GM23338 (cell line): ENCODE measurements around the gene APOLD1. TPM values are rescaled to one million over a fixed set of nuclear protein-coding genes. Genes with fewer than 3 reads are reported as not detected.

Experiments used
- ATAC-seq: fragments of 200-7000 bp; cut with Tn5 transposase; 3 replicates; pipeline ENCODE4 v1.9.1; 2020
- DNase-seq: peaks from one replicate; pipeline ENCODE4 v3.0.0-alpha.2; 2015; ENCODE audit warnings: low spot score
- H2AFZ ChIP-seq: fragments of 200-600 bp; sonication (generic); 2 replicates; pipeline ENCODE4 v1.8.0; 2016; ENCODE audit warnings: antibody characterized with exemption, mild to moderate bottlenecking, moderate library complexity
- H3F3A ChIP-seq: fragments of 200-600 bp; sonication (generic); replicated peaks from 2 replicates; pipeline ENCODE4 v1.8.0; 2017; ENCODE audit warnings: antibody characterized with exemption, mixed run types, low read depth
- H3K27ac ChIP-seq: fragments of 200-600 bp; sonication (generic); 2 replicates; pipeline ENCODE4 v1.6.1; 2016; ENCODE audit warnings: low read depth
- H3K27me3 ChIP-seq: fragments of 200-600 bp; sonication (generic); 2 replicates; pipeline ENCODE4 v1.8.0; 2016; ENCODE audit warnings: mild to moderate bottlenecking, mixed run types, moderate library complexity; ENCODE audit not compliant: insufficient read depth
- H3K36me3 ChIP-seq: fragments of 200-600 bp; sonication (generic); 2 replicates; pipeline ENCODE4 v1.8.0; 2016; ENCODE audit warnings: mild to moderate bottlenecking; ENCODE audit not compliant: insufficient read depth
- H3K4me1 ChIP-seq: fragments of 200-600 bp; sonication (generic); 2 replicates; pipeline ENCODE4 v1.8.0; 2016; ENCODE audit warnings: mild to moderate bottlenecking, moderate library complexity; ENCODE audit not compliant: insufficient read depth
- H3K4me2 ChIP-seq: fragments of 200-600 bp; sonication (generic); 2 replicates; pipeline ENCODE4 v1.7.1; 2017; ENCODE audit warnings: mixed run types
- H3K4me3 ChIP-seq: fragments of 200-600 bp; sonication (generic); 2 replicates; pipeline ENCODE4 v1.6.1; 2016; ENCODE audit warnings: mixed run types
- H3K79me2 ChIP-seq: fragments of 200-600 bp; sonication (generic); replicated peaks from 2 replicates; pipeline ENCODE4 v1.8.0; 2017; ENCODE audit warnings: mild to moderate bottlenecking; ENCODE audit not compliant: insufficient read depth
- H3K9me2 ChIP-seq: fragments of 200-600 bp; sonication (generic); 2 replicates; pipeline ENCODE4 v1.8.0; 2017; ENCODE audit not compliant: insufficient read depth
- H4K20me1 ChIP-seq: fragments of 200-600 bp; sonication (generic); replicated peaks from 2 replicates; pipeline ENCODE4 v1.8.0; 2017; ENCODE audit warnings: mild to moderate bottlenecking; ENCODE audit not compliant: insufficient read depth
- H3K27ac Mint-ChIP-seq: 2 replicates; pipeline ENCODE4 v1.8.0; 2020; ENCODE audit warnings: inconsistent platforms, mild to moderate bottlenecking, moderate library complexity, mixed read lengths
- H3K27me3 Mint-ChIP-seq: 3 replicates; pipeline ENCODE4 v1.8.0; 2022; ENCODE audit warnings: low read depth, mild to moderate bottlenecking, moderate library complexity, mixed read lengths, inconsistent platforms; ENCODE audit not compliant: insufficient read depth, poor library complexity
- H3K36me3 Mint-ChIP-seq: 3 replicates; pipeline ENCODE4 v1.8.0; 2021; ENCODE audit warnings: low read depth, mild to moderate bottlenecking, inconsistent platforms, moderate library complexity, mixed read lengths
- H3K4me1 Mint-ChIP-seq: 3 replicates; pipeline ENCODE4 v1.8.0; 2020; ENCODE audit warnings: mild to moderate bottlenecking, inconsistent platforms, mixed read lengths
- H3K4me3 Mint-ChIP-seq: 3 replicates; pipeline ENCODE4 v1.8.0; 2021; ENCODE audit warnings: moderate library complexity, mild to moderate bottlenecking, inconsistent platforms, mixed read lengths
- H3K9me3 Mint-ChIP-seq: 3 replicates; pipeline ENCODE4 v1.8.0; 2020; ENCODE audit warnings: moderate library complexity, mild to moderate bottlenecking, inconsistent platforms, mixed read lengths
- CREB1 ChIP-seq: fragments of 250-450 bp; sonication (Bioruptor Pico); IDR thresholded peaks from 2 replicates; pipeline ENCODE4 v1.5.0; 2020; ENCODE audit warnings: low read depth, mild to moderate bottlenecking, moderate library complexity
- EZH2 ChIP-seq: fragments of 200-600 bp; sonication (generic); IDR thresholded peaks from one replicate; pipeline ENCODE4 v1.8.0; 2017; ENCODE audit warnings: antibody characterized with exemption, mild to moderate bottlenecking, low read depth; ENCODE audit not compliant: unreplicated experiment
- EZH2phosphoT487 ChIP-seq: fragments of 200-600 bp; sonication (generic); IDR thresholded peaks from one replicate; pipeline ENCODE4 v1.8.1; 2018; ENCODE audit warnings: antibody characterized with exemption; ENCODE audit not compliant: unreplicated experiment
- JUNB ChIP-seq: IDR thresholded peaks from one replicate; pipeline ENCODE4 v1.6.1; 2016; ENCODE audit warnings: antibody characterized with exemption; ENCODE audit not compliant: unreplicated experiment
- NANOG ChIP-seq: IDR thresholded peaks from 2 replicates; pipeline ENCODE4 v1.6.1; 2016; ENCODE audit warnings: antibody characterized with exemption, borderline replicate concordance
- POLR2AphosphoS5 ChIP-seq: IDR thresholded peaks from 2 replicates; pipeline ENCODE4 v1.6.1; 2016; ENCODE audit warnings: antibody characterized with exemption, low read depth
- STAT1 ChIP-seq: IDR thresholded peaks from one replicate; pipeline ENCODE4 v1.6.1; 2016; ENCODE audit warnings: antibody characterized with exemption; ENCODE audit not compliant: unreplicated experiment
- ZNF114 ChIP-seq: fragments of 250-450 bp; sonication (Bioruptor Pico); IDR thresholded peaks from 2 replicates; pipeline ENCODE4 v1.5.0; 2020; ENCODE audit warnings: mild to moderate bottlenecking, moderate library complexity
- ZNF331 ChIP-seq: fragments of 250-450 bp; sonication (Bioruptor Pico); IDR thresholded peaks from 2 replicates; pipeline ENCODE4 v1.5.0; 2020; ENCODE audit warnings: low read depth, mild to moderate bottlenecking, moderate library complexity
- polyA plus RNA-seq: library from polyadenylated mRNA; unstranded; fragments of >200 nt; fragmentation: Nextera tagmentation; extraction: Ambion mirVana; gene quantifications from 2 replicates; pipeline ENCODE4 v1.2.1, GENCODE V29; 2016
- total RNA-seq: library from RNA; depleted of rRNA; stranded (reverse); fragments of >200 nt; shearing (Covaris generic); gene quantifications from 2 replicates; pipeline ENCODE4 v1.2.3, GENCODE V29; 2014
- TF ChIP-seq, protein P1 (sequence below): IDR thresholded peaks from 2 replicates; pipeline ENCODE4 v1.6.1; 2016; ENCODE audit warnings: antibody characterized with exemption
- TF ChIP-seq, protein P2 (sequence below), 2 experiments: fragments of 200-600 bp in 1 of 2; sonication (generic) in 1 of 2; conservative IDR thresholded peaks; 2 replicates each; pipeline versions ENCODE4 v1.5.1 to v1.6.1; 2016 to 2017; ENCODE audit warnings: antibody characterized with exemption in 2 of 2, low read depth in 2 of 2, mild to moderate bottlenecking in 2 of 2, moderate library complexity in 1 of 2
- TF ChIP-seq, protein P3 (sequence below): fragments of 250-450 bp; sonication (Bioruptor Pico); IDR thresholded peaks from 2 replicates; pipeline ENCODE4 v1.5.0; 2020; ENCODE audit warnings: mild to moderate bottlenecking, moderate library complexity
- TF ChIP-seq, protein P4 (sequence below): IDR thresholded peaks from one replicate; pipeline ENCODE4 v1.6.1; 2018; ENCODE audit warnings: antibody characterized with exemption; ENCODE audit not compliant: unreplicated experiment

APOLD1 gene
- total and polyA plus RNA-seq, 2 experiments from 2014 or later, result 0.94 to 1.8 TPM

DNA sequence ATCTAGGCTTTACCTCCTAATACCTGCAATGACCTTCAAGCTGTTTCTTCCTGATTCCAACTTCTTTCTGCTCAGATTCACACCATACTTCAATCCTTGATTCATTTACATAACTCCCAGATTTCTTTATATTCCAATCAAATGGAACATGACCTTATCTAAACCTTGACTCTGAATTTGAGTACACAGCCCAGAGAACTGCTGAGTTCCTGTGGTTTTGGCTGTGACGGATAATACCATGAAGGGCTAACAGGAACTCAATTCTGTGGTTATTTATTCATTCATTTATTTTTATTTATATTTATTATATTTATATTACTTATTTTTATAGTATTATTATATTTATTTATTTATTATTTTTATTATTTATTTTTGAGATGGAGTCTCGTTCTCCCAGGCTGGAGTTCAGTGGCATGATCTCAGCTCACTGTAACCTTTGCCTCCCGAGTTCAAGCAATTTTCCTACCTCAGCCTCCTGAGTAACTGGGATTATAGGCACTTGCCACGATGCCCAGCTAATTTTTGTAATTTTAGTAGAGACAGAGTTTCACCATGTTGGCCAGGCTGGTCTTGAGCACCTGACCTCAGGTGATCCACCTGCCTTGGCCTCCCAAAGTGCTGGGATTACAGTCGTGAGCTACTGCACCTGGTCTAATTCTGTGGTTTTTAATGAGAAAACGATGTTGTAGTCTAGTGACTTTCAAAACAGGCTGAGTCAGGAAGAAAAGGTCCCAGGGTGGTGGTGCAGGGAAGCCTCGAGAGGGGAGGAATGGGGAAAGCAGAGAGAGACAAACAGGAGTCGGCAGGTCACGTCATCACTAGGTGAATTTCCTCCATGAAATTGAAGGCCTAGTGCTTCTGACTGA is 11.7 kb downstream of the APOLD1 start:
- H3K27me3 Mint-ChIP-seq, result no peaks in the 10 kb centered on the region
- peaks cover 4% of the 10 kb centered on the region; the same call in 1 of the 3 replicates for H3K4me1 Mint-ChIP-seq
- H3K9me3 Mint-ChIP-seq, result peaks cover 4% of the 10 kb centered on the region; the same call in 1 of the 3 replicates
- no peak for DNase-seq
- H4K20me1 ChIP-seq, result no peaks in the 10 kb centered on the region
- H3K4me3 Mint-ChIP-seq, result no peak overlapping the region; the same call in 2 of the 3 replicates
- no peaks in the 10 kb centered on the region for H3K36me3 ChIP-seq
- no peaks in the 10 kb centered on the region for H3K36me3 Mint-ChIP-seq
- H3K9me2 ChIP-seq, result no peaks in the 10 kb centered on the region
- H3K4me2 ChIP-seq, result no peak overlapping the region
- no peak overlapping the region for H3K27ac Mint-ChIP-seq
- no peak for ATAC-seq
- no peaks in the 10 kb centered on the region for H3K4me1 ChIP-seq
- TF ChIP-seq, protein P1, sequence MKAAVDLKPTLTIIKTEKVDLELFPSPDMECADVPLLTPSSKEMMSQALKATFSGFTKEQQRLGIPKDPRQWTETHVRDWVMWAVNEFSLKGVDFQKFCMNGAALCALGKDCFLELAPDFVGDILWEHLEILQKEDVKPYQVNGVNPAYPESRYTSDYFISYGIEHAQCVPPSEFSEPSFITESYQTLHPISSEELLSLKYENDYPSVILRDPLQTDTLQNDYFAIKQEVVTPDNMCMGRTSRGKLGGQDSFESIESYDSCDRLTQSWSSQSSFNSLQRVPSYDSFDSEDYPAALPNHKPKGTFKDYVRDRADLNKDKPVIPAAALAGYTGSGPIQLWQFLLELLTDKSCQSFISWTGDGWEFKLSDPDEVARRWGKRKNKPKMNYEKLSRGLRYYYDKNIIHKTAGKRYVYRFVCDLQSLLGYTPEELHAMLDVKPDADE, result no peak
- TF ChIP-seq ZNF114 (no peak), EZH2phosphoT487 (no peak), EZH2 (no peak), JUNB (no peak), POLR2AphosphoS5 (no peak), STAT1 (no peak), ZNF331 (CRISPR knock-in tag) (no peak), CREB1 (CRISPR knock-in tag) (no peak), NANOG (no peak)
- TF ChIP-seq, protein P2, sequence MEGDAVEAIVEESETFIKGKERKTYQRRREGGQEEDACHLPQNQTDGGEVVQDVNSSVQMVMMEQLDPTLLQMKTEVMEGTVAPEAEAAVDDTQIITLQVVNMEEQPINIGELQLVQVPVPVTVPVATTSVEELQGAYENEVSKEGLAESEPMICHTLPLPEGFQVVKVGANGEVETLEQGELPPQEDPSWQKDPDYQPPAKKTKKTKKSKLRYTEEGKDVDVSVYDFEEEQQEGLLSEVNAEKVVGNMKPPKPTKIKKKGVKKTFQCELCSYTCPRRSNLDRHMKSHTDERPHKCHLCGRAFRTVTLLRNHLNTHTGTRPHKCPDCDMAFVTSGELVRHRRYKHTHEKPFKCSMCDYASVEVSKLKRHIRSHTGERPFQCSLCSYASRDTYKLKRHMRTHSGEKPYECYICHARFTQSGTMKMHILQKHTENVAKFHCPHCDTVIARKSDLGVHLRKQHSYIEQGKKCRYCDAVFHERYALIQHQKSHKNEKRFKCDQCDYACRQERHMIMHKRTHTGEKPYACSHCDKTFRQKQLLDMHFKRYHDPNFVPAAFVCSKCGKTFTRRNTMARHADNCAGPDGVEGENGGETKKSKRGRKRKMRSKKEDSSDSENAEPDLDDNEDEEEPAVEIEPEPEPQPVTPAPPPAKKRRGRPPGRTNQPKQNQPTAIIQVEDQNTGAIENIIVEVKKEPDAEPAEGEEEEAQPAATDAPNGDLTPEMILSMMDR (conservative IDR thresholded peaks at IDR 0.05; ENCODE audit: low read depth in 2 of 2), result no peak
- TF ChIP-seq, protein P3, sequence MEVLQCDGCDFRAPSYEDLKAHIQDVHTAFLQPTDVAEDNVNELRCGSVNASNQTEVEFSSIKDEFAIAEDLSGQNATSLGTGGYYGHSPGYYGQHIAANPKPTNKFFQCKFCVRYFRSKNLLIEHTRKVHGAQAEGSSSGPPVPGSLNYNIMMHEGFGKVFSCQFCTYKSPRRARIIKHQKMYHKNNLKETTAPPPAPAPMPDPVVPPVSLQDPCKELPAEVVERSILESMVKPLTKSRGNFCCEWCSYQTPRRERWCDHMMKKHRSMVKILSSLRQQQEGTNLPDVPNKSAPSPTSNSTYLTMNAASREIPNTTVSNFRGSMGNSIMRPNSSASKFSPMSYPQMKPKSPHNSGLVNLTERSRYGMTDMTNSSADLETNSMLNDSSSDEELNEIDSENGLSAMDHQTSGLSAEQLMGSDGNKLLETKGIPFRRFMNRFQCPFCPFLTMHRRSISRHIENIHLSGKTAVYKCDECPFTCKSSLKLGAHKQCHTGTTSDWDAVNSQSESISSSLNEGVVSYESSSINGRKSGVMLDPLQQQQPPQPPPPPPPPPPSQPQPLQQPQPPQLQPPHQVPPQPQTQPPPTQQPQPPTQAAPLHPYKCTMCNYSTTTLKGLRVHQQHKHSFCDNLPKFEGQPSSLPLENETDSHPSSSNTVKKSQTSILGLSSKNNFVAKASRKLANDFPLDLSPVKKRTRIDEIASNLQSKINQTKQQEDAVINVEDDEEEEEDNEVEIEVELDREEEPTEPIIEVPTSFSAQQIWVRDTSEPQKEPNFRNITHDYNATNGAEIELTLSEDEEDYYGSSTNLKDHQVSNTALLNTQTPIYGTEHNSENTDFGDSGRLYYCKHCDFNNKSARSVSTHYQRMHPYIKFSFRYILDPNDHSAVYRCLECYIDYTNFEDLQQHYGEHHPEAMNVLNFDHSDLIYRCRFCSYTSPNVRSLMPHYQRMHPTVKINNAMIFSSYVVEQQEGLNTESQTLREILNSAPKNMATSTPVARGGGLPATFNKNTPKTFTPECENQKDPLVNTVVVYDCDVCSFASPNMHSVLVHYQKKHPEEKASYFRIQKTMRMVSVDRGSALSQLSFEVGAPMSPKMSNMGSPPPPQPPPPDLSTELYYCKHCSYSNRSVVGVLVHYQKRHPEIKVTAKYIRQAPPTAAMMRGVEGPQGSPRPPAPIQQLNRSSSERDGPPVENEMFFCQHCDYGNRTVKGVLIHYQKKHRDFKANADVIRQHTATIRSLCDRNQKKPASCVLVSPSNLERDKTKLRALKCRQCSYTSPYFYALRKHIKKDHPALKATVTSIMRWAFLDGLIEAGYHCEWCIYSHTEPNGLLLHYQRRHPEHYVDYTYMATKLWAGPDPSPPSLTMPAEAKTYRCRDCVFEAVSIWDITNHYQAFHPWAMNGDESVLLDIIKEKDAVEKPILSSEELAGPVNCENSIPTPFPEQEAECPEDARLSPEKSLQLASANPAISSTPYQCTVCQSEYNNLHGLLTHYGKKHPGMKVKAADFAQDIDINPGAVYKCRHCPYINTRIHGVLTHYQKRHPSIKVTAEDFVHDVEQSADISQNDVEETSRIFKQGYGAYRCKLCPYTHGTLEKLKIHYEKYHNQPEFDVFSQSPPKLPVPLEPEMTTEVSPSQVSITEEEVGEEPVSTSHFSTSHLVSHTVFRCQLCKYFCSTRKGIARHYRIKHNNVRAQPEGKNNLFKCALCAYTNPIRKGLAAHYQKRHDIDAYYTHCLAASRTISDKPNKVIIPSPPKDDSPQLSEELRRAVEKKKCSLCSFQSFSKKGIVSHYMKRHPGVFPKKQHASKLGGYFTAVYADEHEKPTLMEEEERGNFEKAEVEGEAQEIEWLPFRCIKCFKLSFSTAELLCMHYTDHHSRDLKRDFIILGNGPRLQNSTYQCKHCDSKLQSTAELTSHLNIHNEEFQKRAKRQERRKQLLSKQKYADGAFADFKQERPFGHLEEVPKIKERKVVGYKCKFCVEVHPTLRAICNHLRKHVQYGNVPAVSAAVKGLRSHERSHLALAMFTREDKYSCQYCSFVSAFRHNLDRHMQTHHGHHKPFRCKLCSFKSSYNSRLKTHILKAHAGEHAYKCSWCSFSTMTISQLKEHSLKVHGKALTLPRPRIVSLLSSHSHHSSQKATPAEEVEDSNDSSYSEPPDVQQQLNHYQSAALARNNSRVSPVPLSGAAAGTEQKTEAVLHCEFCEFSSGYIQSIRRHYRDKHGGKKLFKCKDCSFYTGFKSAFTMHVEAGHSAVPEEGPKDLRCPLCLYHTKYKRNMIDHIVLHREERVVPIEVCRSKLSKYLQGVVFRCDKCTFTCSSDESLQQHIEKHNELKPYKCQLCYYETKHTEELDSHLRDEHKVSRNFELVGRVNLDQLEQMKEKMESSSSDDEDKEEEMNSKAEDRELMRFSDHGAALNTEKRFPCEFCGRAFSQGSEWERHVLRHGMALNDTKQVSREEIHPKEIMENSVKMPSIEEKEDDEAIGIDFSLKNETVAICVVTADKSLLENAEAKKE, result no peak
- TF ChIP-seq, protein P4, sequence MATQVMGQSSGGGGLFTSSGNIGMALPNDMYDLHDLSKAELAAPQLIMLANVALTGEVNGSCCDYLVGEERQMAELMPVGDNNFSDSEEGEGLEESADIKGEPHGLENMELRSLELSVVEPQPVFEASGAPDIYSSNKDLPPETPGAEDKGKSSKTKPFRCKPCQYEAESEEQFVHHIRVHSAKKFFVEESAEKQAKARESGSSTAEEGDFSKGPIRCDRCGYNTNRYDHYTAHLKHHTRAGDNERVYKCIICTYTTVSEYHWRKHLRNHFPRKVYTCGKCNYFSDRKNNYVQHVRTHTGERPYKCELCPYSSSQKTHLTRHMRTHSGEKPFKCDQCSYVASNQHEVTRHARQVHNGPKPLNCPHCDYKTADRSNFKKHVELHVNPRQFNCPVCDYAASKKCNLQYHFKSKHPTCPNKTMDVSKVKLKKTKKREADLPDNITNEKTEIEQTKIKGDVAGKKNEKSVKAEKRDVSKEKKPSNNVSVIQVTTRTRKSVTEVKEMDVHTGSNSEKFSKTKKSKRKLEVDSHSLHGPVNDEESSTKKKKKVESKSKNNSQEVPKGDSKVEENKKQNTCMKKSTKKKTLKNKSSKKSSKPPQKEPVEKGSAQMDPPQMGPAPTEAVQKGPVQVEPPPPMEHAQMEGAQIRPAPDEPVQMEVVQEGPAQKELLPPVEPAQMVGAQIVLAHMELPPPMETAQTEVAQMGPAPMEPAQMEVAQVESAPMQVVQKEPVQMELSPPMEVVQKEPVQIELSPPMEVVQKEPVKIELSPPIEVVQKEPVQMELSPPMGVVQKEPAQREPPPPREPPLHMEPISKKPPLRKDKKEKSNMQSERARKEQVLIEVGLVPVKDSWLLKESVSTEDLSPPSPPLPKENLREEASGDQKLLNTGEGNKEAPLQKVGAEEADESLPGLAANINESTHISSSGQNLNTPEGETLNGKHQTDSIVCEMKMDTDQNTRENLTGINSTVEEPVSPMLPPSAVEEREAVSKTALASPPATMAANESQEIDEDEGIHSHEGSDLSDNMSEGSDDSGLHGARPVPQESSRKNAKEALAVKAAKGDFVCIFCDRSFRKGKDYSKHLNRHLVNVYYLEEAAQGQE, result no peak
- no peak overlapping the region for H2AFZ ChIP-seq
- H3K4me3 ChIP-seq, result no peak overlapping the region
- no peak overlapping the region for H3K27ac ChIP-seq
- H3K27me3 ChIP-seq, result no peaks in the 10 kb centered on the region
- no peaks in the 10 kb centered on the region for H3F3A ChIP-seq
- H3K79me2 ChIP-seq, result no peaks in the 10 kb centered on the region
